PC-3 (cell line): ENCODE data around the gene PDP2. TPM values are rescaled to one million over a fixed set of nuclear protein-coding genes. Genes with fewer than 3 reads are reported as not detected.

Source experiments
- ATAC-seq: fragments of 200-7000 bp; cut with Tn5 transposase; 2 replicates; pipeline ENCODE4 v1.9.1; 2020; ENCODE audit warnings: mild to moderate bottlenecking, moderate library complexity
- BruUV-seq: library from RNA; stranded (reverse); fragments of 400-500 nt; replicated peaks from 2 replicates; lab custom pipeline; 2021; lab: Mats Ljungman, UMichigan
- CTCF ChIA-PET: fragments of 300-600 bp; sonication (Branson Sonifier 250); formaldehyde crosslinking; loops from one replicate; lab custom pipeline; 2022; ENCODE audit warnings: antibody characterized with exemption; lab: Charles Lee
- POLR2A ChIA-PET: fragments of 300-600 bp; sonication (Branson Sonifier 250); formaldehyde crosslinking; loops from one replicate; lab custom pipeline; 2022; ENCODE audit warnings: antibody characterized with exemption; ENCODE audit not compliant: unreplicated experiment; lab: Charles Lee
- DNase-seq: peaks from one replicate; pipeline ENCODE4 v3.0.0-alpha.2; 2015
- H2AFZ ChIP-seq: fragments of 300-600 bp; sonication (generic); 2 replicates; pipeline ENCODE4 v1.6.0; 2016; ENCODE audit warnings: antibody characterized with exemption, low read length
- H3F3A ChIP-seq: fragments of 300-600 bp; sonication (generic); one replicate; pipeline ENCODE4 v1.6.0; 2017; ENCODE audit warnings: antibody characterized with exemption, low read length, control low read depth, mild to moderate bottlenecking; ENCODE audit not compliant: unreplicated experiment
- H3K27ac ChIP-seq: fragments of 300-600 bp; sonication (generic); 2 replicates; pipeline ENCODE4 v1.5.1; 2016; ENCODE audit warnings: mild to moderate bottlenecking, low read length
- H3K27me3 ChIP-seq: fragments of 300-600 bp; sonication (generic); 2 replicates; pipeline ENCODE4 v1.6.1; 2016; ENCODE audit warnings: low read length, mixed read lengths
- H3K36me3 ChIP-seq: fragments of 300-600 bp; sonication (generic); 2 replicates; pipeline ENCODE4 v1.6.1; 2016; ENCODE audit warnings: low read depth, mixed run types, low read length, mixed read lengths
- H3K4me1 ChIP-seq: fragments of 300-600 bp; sonication (generic); 2 replicates; pipeline ENCODE4 v1.5.1; 2016; ENCODE audit warnings: low read length; ENCODE audit not compliant: insufficient read depth
- H3K4me2 ChIP-seq: fragments of 300-600 bp; sonication (generic); 2 replicates; pipeline ENCODE4 v1.6.0; 2016; ENCODE audit warnings: low read length
- H3K4me3 ChIP-seq: fragments of 300-600 bp; sonication (generic); 2 replicates; pipeline ENCODE4 v1.5.1; 2016; ENCODE audit warnings: mild to moderate bottlenecking, low read length, mixed read lengths
- H3K79me2 ChIP-seq: fragments of 300-600 bp; sonication (generic); 2 replicates; pipeline ENCODE4 v1.6.1; 2017; ENCODE audit warnings: low read length, mixed read lengths
- H3K9ac ChIP-seq: fragments of 300-600 bp; sonication (generic); 2 replicates; pipeline ENCODE4 v1.6.0; 2016; ENCODE audit warnings: mild to moderate bottlenecking, low read length
- H3K9me2 ChIP-seq: fragments of 300-600 bp; sonication (generic); replicated peaks from 2 replicates; pipeline ENCODE4 v1.6.1; 2016; ENCODE audit warnings: mixed run types, low read length, mixed read lengths
- H3K9me3 ChIP-seq: fragments of 300-600 bp; sonication (generic); 2 replicates; pipeline ENCODE4 v1.6.1; 2016; ENCODE audit warnings: low read length, mixed read lengths
- H4K20me1 ChIP-seq: fragments of 300-600 bp; sonication (generic); 2 replicates; pipeline ENCODE4 v1.6.1; 2016; ENCODE audit warnings: low read length, mixed read lengths
- CTCF ChIP-seq: fragments of 300-600 bp; sonication (generic); conservative IDR thresholded peaks from 2 replicates; pipeline ENCODE4 v1.5.1; 2017; ENCODE audit warnings: antibody characterized with exemption, low read depth, mild to moderate bottlenecking, low read length
- EZH2 ChIP-seq: fragments of 300-600 bp; sonication (generic); IDR thresholded peaks from one replicate; pipeline ENCODE4 v1.6.1; 2017; ENCODE audit warnings: antibody characterized with exemption, mild to moderate bottlenecking, low read length; ENCODE audit not compliant: unreplicated experiment
- EZH2phosphoT487 ChIP-seq: fragments of 300-600 bp; sonication (generic); IDR thresholded peaks from 2 replicates; pipeline ENCODE4 v1.6.1; 2018; ENCODE audit warnings: mild to moderate bottlenecking, antibody characterized with exemption, low read length, borderline replicate concordance
- intact Hi-C: fragments of 100-400 bp; cut with micrococcal nuclease; formaldehyde crosslinking; loops from 2 replicates; pipeline ENCODE4 v1.9.0; 2023
- total RNA-seq: library from RNA; depleted of rRNA; stranded (reverse); fragments of >200 nt; gene quantifications from 2 replicates; pipeline ENCODE4 v1.2.3, GENCODE V29; 2014

PDP2 gene
- total RNA-seq, 1 experiment from 2014 or later: 2.8 TPM

- no peak overlapping the region for H3K9ac ChIP-seq
- ChIA-PET POLR2A (no interaction called here), CTCF (interaction anchor here (1.3 kb wide), 1 partner anchor 10 kb away, joined by 8 read pairs; no protein-coding TSS in a partner anchor)
- H3F3A ChIP-seq: no peaks in the 10 kb centered on the region
- H4K20me1 ChIP-seq: no peaks in the 10 kb centered on the region
- intact Hi-C loops: no loop called here
- H3K9me2 ChIP-seq: no peaks in the 10 kb centered on the region
- ATAC-seq (no peak), DNase-seq (no peak)
- peaks cover 14% of the 10 kb centered on the region for H3K79me2 ChIP-seq
- peaks cover 8% of the 10 kb centered on the region for H3K36me3 ChIP-seq
- no peak overlapping the region for H3K27ac ChIP-seq
- no peak overlapping the region for H3K4me2 ChIP-seq
- no peak overlapping the region for H2AFZ ChIP-seq
- no TSS peak for BruUV-seq
- H3K4me1 ChIP-seq: peaks cover 9% of the 10 kb centered on the region; the same call in 1 of the 2 replicates
- no peaks in the 10 kb centered on the region for H3K9me3 ChIP-seq
- no peak overlapping the region for H3K4me3 ChIP-seq
- H3K27me3 ChIP-seq: no peaks in the 10 kb centered on the region
- no peak for TF ChIP-seq CTCF
- TF ChIP-seq EZH2phosphoT487: no peak
- TF ChIP-seq EZH2: no peak
Measured at GRCh38 chr16:66882702-66883101, 2.4 kb downstream of the PDP2 start.

GRCh38 chr16:66885491-66885890 is 5.2 kb downstream of the PDP2 start:
- DNase-seq: no peak
- H3K9ac ChIP-seq: no peak overlapping the region
- no peaks in the 10 kb centered on the region for H4K20me1 ChIP-seq
- H3K79me2 ChIP-seq: peaks cover 14% of the 10 kb centered on the region
- no peak for TF ChIP-seq CTCF
- peaks cover 8% of the 10 kb centered on the region for H3K36me3 ChIP-seq
- H3K27ac ChIP-seq: no peak overlapping the region
- no peak overlapping the region for H3K4me3 ChIP-seq
- ChIA-PET CTCF (no interaction called here), POLR2A (no interaction called here)
- no peaks in the 10 kb centered on the region for H3K27me3 ChIP-seq
- H3K4me1 ChIP-seq: peaks cover 4% of the 10 kb centered on the region; the same call in 1 of the 2 replicates
- BruUV-seq: no TSS peak
- H3F3A ChIP-seq: no peaks in the 10 kb centered on the region
- no peak overlapping the region for H3K4me2 ChIP-seq
- no peak overlapping the region for H2AFZ ChIP-seq
- no peaks in the 10 kb centered on the region for H3K9me2 ChIP-seq
- no peak for ATAC-seq
- no peaks in the 10 kb centered on the region for H3K9me3 ChIP-seq
- intact Hi-C loops: no loop called here

GRCh38 chr16:66886321-66886720 is 6.0 kb downstream of the PDP2 start:
- H3K9ac ChIP-seq: no peak overlapping the region
- H3K4me1 ChIP-seq: peaks cover 4% of the 10 kb centered on the region; the same call in 1 of the 2 replicates
- no peaks in the 10 kb centered on the region for H3K9me2 ChIP-seq
- CTCF ChIA-PET: interaction anchor here (0.8 kb wide), 1 partner anchor 13 kb away, joined by 3 read pairs; no protein-coding TSS in a partner anchor
- H3K4me2 ChIP-seq: no peak overlapping the region
- no peak for ATAC-seq
- no peak for DNase-seq
- no peak for TF ChIP-seq EZH2phosphoT487
- TF ChIP-seq CTCF: no peak
- TF ChIP-seq EZH2: no peak
- peaks cover 8% of the 10 kb centered on the region for H3K36me3 ChIP-seq
- H3K4me3 ChIP-seq: no peak overlapping the region
- no peak overlapping the region for H2AFZ ChIP-seq
- no peak overlapping the region for H3K27ac ChIP-seq
- peaks cover 8% of the 10 kb centered on the region for H3K79me2 ChIP-seq
- no peaks in the 10 kb centered on the region for H3F3A ChIP-seq
- no TSS peak for BruUV-seq
- POLR2A ChIA-PET: no interaction called here
- no peaks in the 10 kb centered on the region for H3K9me3 ChIP-seq
- no peaks in the 10 kb centered on the region for H3K27me3 ChIP-seq
- H4K20me1 ChIP-seq: no peaks in the 10 kb centered on the region
- intact Hi-C loops: no loop called here
